Measurements from ENCODE around the gene TYMS. TPM values are rescaled to one million over a fixed set of nuclear protein-coding genes. Genes with fewer than 3 reads are reported as not detected.
A peak's percentile ranks its signal among the peaks of the same experiment; 100 is the strongest.

TYMS gene
- total and polyA plus RNA-seq, 10 of the 15 experiments (the other 5 are each of a cell fraction or from before 2014, with no cell fraction given) = 34.8 to 524 (median 219) TPM

DNA sequence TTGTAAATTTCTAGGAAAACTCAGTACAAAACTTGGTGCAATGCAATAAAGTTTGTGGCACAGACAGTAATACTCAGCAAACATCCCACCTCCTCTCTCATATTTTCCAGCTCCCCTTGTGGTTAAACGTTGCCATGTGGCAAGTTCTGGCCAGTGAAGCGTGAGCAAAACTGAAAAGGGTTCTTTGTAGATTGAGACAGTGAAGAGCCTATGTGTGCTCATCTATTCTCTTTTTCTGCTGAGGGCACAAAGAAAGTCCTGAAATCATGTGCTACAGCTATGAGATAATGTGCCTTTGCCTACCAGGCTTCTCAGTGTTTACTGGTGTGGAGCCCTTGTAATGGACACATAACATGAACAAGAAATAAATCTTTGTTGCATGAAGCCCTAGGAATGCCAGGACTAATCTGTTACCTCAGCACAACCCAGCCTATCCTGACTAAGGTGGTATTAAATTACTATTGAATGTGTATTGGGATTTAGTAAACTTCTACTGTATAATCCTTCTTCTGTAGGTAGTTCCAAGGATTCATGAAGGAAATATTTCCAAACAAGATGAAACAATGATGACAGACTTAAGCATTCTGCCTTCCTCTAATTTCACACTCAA is 13.0 kb upstream of the TYMS start:
- SMC1A ChIA-PET (ENCODE audit: uncharacterized antibody, unreplicated experiment) = interaction anchor here (1.0 to 1.6 kb wide), 3 partner anchors 14 to 74 kb away, joined by 3 read pairs; no protein-coding TSS in a partner anchor
- DNase-seq (ENCODE audit: low read depth, low spot score) (peak; percentile 19), FAIRE-seq (no peak), ATAC-seq (peak; percentile 71)
- POLR2A ChIA-PET = no interaction called here
- no peak overlapping the region for H3K27ac ChIP-seq (ENCODE audit: control insufficient read depth, insufficient read depth)
- H3K9ac ChIP-seq (ENCODE audit: control insufficient read depth, insufficient read depth, low read length) = no peak overlapping the region
- no peaks in the 10 kb centered on the region for H3K9me3 ChIP-seq (replicated peaks; ENCODE audit: control insufficient read depth, insufficient read depth, low read length)
- in situ Hi-C loops (cut with MboI) = no loop called here
- H3K4me2 ChIP-seq (ENCODE audit: control insufficient read depth, insufficient read depth) = no peak overlapping the region
- H3K79me2 ChIP-seq (ENCODE audit: control insufficient read depth, insufficient read depth, low read length) = no peaks in the 10 kb centered on the region
- CTCF ChIA-PET = interaction anchor here (4.2 kb wide), 1 partner anchor 19 kb away, joined by 18 read pairs; no protein-coding TSS in a partner anchor
- BruUV-seq (replicated peaks) = no TSS peak
- no peak overlapping the region for H2AFZ ChIP-seq (ENCODE audit: control insufficient read depth, low read depth, low read length)
- H3K4me3 ChIP-seq = no peak overlapping the region
- intact Hi-C loops (cut with micrococcal nuclease; ENCODE audit: unreplicated experiment) = no loop called here
- no peaks in the 10 kb centered on the region for H3K36me3 ChIP-seq (ENCODE audit: control insufficient read depth in 2 of 2, insufficient read depth in 2 of 2, low read length in 1 of 2)
- H3K4me1 ChIP-seq (ENCODE audit: control insufficient read depth, insufficient read depth, low read length) = peaks cover 5% of the 10 kb centered on the region; the same call in 1 of the 2 replicates
- H3K27me3 ChIP-seq (replicated peaks in 1 of 2; ENCODE audit: control insufficient read depth in 2 of 2, insufficient read depth in 2 of 2, low read length in 1 of 2) = no peaks in the 10 kb centered on the region
- RAD21 ChIA-PET (ENCODE audit: unreplicated experiment) = interaction anchor here (1.2 kb wide), 1 partner anchor 21 kb away, joined by 3 read pairs; no protein-coding TSS in a partner anchor
- TF ChIP-seq BHLHE40 (IDR thresholded peaks at IDR 0.05; ENCODE audit: borderline replicate concordance in 1 of 2, low read depth in 2 of 2, low read length in 1 of 2) = no peak
- no peak for TF ChIP-seq IRF4 (IDR thresholded peaks at IDR 0.05; ENCODE audit: low read depth, low read length)
- TF ChIP-seq, protein P1, sequence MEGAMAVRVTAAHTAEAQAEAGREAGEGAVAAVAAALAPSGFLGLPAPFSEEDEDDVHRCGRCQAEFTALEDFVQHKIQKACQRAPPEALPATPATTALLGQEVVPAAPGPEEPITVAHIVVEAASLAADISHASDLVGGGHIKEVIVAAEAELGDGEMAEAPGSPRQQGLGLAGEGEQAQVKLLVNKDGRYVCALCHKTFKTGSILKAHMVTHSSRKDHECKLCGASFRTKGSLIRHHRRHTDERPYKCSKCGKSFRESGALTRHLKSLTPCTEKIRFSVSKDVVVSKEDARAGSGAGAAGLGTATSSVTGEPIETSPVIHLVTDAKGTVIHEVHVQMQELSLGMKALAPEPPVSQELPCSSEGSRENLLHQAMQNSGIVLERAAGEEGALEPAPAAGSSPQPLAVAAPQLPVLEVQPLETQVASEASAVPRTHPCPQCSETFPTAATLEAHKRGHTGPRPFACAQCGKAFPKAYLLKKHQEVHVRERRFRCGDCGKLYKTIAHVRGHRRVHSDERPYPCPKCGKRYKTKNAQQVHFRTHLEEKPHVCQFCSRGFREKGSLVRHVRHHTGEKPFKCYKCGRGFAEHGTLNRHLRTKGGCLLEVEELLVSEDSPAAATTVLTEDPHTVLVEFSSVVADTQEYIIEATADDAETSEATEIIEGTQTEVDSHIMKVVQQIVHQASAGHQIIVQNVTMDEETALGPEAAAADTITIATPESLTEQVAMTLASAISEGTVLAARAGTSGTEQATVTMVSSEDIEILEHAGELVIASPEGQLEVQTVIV (IDR thresholded peaks at IDR 0.05; ENCODE audit: borderline replicate concordance, partially characterized antibody) = no peak
- TF ChIP-seq EZH2 (IDR thresholded peaks at IDR 0.05; ENCODE audit: borderline replicate concordance, control insufficient read depth, low read depth, low read length) = no peak
- no peak for TF ChIP-seq HCFC1 (IDR thresholded peaks at IDR 0.05; ENCODE audit: low read length)
- TF ChIP-seq, protein P2, sequence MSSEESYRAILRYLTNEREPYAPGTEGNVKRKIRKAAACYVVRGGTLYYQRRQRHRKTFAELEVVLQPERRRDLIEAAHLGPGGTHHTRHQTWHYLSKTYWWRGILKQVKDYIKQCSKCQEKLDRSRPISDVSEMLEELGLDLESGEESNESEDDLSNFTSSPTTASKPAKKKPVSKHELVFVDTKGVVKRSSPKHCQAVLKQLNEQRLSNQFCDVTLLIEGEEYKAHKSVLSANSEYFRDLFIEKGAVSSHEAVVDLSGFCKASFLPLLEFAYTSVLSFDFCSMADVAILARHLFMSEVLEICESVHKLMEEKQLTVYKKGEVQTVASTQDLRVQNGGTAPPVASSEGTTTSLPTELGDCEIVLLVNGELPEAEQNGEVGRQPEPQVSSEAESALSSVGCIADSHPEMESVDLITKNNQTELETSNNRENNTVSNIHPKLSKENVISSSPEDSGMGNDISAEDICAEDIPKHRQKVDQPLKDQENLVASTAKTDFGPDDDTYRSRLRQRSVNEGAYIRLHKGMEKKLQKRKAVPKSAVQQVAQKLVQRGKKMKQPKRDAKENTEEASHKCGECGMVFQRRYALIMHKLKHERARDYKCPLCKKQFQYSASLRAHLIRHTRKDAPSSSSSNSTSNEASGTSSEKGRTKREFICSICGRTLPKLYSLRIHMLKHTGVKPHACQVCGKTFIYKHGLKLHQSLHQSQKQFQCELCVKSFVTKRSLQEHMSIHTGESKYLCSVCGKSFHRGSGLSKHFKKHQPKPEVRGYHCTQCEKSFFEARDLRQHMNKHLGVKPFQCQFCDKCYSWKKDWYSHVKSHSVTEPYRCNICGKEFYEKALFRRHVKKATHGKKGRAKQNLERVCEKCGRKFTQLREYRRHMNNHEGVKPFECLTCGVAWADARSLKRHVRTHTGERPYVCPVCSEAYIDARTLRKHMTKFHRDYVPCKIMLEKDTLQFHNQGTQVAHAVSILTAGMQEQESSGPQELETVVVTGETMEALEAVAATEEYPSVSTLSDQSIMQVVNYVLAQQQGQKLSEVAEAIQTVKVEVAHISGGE (CRISPR knock-in tag; IDR thresholded peaks at IDR 0.05) = no peak
- TF ChIP-seq, protein P3, sequence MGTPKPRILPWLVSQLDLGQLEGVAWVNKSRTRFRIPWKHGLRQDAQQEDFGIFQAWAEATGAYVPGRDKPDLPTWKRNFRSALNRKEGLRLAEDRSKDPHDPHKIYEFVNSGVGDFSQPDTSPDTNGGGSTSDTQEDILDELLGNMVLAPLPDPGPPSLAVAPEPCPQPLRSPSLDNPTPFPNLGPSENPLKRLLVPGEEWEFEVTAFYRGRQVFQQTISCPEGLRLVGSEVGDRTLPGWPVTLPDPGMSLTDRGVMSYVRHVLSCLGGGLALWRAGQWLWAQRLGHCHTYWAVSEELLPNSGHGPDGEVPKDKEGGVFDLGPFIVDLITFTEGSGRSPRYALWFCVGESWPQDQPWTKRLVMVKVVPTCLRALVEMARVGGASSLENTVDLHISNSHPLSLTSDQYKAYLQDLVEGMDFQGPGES (IDR thresholded peaks at IDR 0.05) = no peak
- TF ChIP-seq MXI1 (IDR thresholded peaks at IDR 0.05; ENCODE audit: low read depth, low read length) = no peak
- TF ChIP-seq MEF2B (IDR thresholded peaks at IDR 0.05; ENCODE audit: partially characterized antibody, poor library complexity, severe bottlenecking) = no peak
- no peaks in the 10 kb centered on the region for H4K20me1 ChIP-seq (ENCODE audit: control insufficient read depth, insufficient read depth)
- 27% methylated on average over 2 of the region's 2 CpGs for WGBS (ENCODE audit: insufficient coverage, insufficient replicate concordance, low lambda C conversion rate, missing lambda C conversion rate)

Measured in GM12878 (cell line).